Mucosa of rectum (tissue), 2 donors: Measurements from ENCODE around the gene NDC80.
A peak's percentile ranks its signal among the peaks of the same experiment; 100 is the strongest.

Experiments
- H3K27ac ChIP-seq, 2 donors: one replicate each; pipeline ENCODE4 v1.7.0; 2013; ENCODE audit warnings: inconsistent platforms in 2 of 2, low read depth in 2 of 2, low read length in 2 of 2
- H3K27me3 ChIP-seq, 2 donors: one replicate each; pipeline ENCODE4 v1.7.0; 2013; ENCODE audit warnings: low read length in 2 of 2; ENCODE audit not compliant: control insufficient read depth in 2 of 2, insufficient read depth in 2 of 2
- H3K36me3 ChIP-seq, 2 donors: one replicate each; pipeline ENCODE4 v1.7.0; 2013; ENCODE audit warnings: low read length in 2 of 2; ENCODE audit not compliant: control insufficient read depth in 2 of 2, insufficient read depth in 2 of 2
- H3K4me1 ChIP-seq, 2 donors: one replicate each; pipeline ENCODE4 v1.7.0; 2013; ENCODE audit warnings: low read length in 2 of 2, mild to moderate bottlenecking in 1 of 2; ENCODE audit not compliant: control insufficient read depth in 2 of 2, insufficient read depth in 2 of 2
- H3K4me3 ChIP-seq, 2 donors: one replicate each; pipeline ENCODE4 v1.7.0; 2013; ENCODE audit warnings: low read length in 2 of 2
- H3K9ac ChIP-seq, 2 donors: one replicate each; pipeline ENCODE4 v1.7.0; 2013; ENCODE audit warnings: low read length in 2 of 2, low read depth in 1 of 2, mild to moderate bottlenecking in 1 of 2
- H3K9me3 ChIP-seq, 2 donors: one replicate each; pipeline ENCODE4 v1.7.0; 2013; ENCODE audit warnings: low read length in 2 of 2; ENCODE audit not compliant: control insufficient read depth in 2 of 2
- donor health status: healthy.
- donor health status: Normal muscosa, but diverticular disease.

The NDC80 gene

DNA sequence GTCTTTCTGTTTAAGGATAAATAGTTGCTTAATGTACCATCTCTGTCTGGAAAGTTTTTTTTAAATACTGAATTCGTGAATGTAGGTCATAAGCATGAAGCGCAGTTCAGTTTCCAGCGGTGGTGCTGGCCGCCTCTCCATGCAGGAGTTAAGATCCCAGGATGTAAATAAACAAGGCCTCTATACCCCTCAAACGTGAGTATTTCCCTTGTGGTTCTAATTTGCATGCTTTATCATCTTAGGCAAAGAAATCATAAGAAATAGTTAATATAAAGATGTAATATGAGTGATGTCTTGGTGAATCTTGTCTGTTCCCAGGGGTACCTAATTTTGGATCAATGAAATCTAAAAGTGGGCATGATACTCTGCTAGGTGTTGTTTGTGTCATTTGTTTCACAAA lies 1.5 kb downstream of the NDC80 start:
- Histone ChIP-seq H3K4me3 (peak overlapping the region in 1 of 2 donors; percentile 95), H3K9ac (no peak overlapping the region), H3K4me1 (peaks cover 7 to 17% of the 10 kb centered on the region in 2 donors)

DNA sequence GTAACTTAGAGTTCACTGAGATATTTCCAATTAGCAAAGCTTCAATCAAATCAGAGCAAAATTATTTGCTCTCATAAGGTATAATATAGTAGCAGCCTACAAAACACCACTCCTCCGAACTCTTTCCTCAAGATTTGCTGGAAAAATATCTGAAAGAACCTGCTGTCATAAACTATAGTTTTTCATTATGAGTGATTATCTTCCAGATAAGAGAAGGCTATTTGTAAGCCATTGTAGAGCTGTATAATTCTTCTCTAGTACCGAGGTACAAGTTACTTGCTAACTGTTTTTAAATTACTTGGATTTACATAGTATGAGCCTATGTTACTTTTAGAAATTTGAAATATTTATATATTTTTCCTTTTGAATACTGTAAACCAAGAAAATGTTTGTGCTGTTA lies 2.1 kb downstream of the NDC80 start:
- Histone ChIP-seq H3K9me3 (no peaks in the 10 kb centered on the region), H3K4me3 (no peak overlapping the region), H3K27ac (no peak overlapping the region), H3K4me1 (peaks cover 7 to 17% of the 10 kb centered on the region in 2 donors), H3K36me3 (no peaks in the 10 kb centered on the region), H3K27me3 (no peaks in the 10 kb centered on the region), H3K9ac (no peak overlapping the region)

More for the DNA sequence above, 1.5 kb downstream of the NDC80 start:
- Histone ChIP-seq H3K27me3 (no peaks in the 10 kb centered on the region), H3K9me3 (no peaks in the 10 kb centered on the region), H3K27ac (no peak overlapping the region), H3K36me3 (no peaks in the 10 kb centered on the region)

DNA sequence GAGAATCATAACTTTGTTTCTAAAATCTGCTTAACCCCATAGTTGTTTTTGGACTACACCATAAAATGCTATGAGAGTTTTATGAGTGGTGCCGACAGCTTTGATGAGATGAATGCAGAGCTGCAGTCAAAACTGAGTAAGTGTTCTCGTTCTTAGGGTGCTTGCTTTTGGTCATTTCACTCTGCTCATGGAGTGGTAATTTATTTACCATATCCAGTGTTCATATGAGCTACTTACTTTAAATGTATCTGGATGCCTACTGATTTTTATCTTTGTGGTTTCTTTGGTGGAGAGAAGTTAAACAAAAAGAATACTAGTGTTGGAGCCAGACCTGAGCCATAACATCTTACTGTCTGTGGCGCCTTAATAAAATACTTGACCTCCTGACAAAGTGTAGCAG lies 16.4 kb downstream of the NDC80 start:
- no peaks in the 10 kb centered on the region for H3K9me3 ChIP-seq
- H3K4me3 ChIP-seq: no peak overlapping the region
- H3K27ac ChIP-seq: no peak overlapping the region
- H3K36me3 ChIP-seq: peaks cover 0 to 3% of the 10 kb centered on the region in 2 donors
- no peak overlapping the region for H3K9ac ChIP-seq
- no peaks in the 10 kb centered on the region for H3K27me3 ChIP-seq
- H3K4me1 ChIP-seq: no peaks in the 10 kb centered on the region

DNA sequence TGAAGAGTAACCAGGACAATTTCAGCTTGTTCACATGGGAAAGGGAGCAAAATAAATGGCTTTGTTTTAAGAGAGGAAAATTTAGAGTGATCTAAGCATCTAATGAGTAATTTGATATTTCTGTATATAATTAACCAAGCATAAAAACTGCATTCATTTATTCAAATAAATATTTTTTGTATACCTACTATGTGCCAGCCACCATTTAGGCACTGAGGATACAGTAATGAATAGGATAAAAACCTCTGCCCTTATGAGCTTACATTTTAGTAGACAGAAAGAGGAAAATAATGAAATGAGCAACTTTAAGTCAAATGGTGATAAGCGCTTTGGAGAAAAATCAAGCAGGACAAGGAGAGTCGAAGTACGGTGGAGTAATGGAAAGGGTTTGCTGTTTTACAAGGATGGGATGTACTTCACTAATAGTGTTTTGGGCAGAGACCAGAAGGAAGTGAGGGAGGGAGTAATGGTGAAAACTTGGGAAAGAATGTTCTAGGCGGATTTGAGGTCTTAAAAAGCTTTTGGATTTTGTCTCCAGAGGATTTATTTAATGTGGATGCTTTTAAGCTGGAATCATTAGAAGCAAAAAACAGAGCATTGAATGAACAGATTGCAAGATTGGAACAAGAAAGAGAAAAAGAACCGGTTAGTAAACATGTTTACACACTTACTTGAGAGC lies 17.4 kb downstream of the NDC80 start:
- Histone ChIP-seq H3K27me3 (no peaks in the 10 kb centered on the region), H3K4me3 (no peak overlapping the region), H3K36me3 (peaks cover 0 to 3% of the 10 kb centered on the region in 2 donors), H3K9me3 (no peaks in the 10 kb centered on the region), H3K27ac (no peak overlapping the region), H3K4me1 (no peaks in the 10 kb centered on the region), H3K9ac (no peak overlapping the region)

DNA sequence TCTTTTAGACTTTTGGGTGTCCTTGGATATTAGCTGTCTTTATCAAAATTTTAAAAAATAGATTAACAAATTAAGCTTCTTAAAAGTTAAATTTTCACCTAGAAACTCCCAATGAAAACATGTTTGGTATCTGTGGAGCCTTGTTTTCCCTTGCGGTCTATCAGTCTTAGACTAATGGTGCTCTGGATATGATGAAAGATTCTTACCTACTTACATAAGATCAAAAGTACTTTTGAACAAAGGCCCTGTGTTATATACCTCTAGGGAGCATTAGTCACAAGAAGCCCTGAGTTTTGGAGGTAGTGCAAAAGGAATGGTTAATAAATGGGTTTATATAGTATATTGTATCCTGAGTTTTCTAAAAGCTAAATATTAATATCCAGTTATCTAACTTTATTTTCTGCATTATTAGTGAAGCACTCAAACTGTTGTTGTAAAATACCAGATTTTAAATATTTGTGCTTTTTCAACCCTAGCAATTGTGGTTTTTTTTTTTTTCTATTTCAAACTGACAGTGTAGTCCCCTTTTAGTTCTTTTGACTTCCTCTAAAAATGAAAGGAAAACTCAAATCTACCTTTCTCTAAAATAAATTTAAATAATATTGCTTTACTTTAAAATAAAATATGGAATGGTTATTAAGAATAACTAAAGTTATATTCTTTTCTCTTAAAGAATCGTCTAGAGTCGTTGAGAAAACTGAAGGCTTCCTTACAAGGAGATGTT lies 18.1 kb downstream of the NDC80 start:
- peaks cover 0 to 3% of the 10 kb centered on the region in 2 donors for H3K36me3 ChIP-seq
- peak overlapping the region in 1 of 2 donors; percentile 11 for H3K27ac ChIP-seq
- H3K9ac ChIP-seq: no peak overlapping the region
- H3K27me3 ChIP-seq: no peaks in the 10 kb centered on the region
- no peaks in the 10 kb centered on the region for H3K9me3 ChIP-seq
- peak overlapping the region in 1 of 2 donors; percentile 6 for H3K4me3 ChIP-seq
- H3K4me1 ChIP-seq: no peaks in the 10 kb centered on the region

DNA sequence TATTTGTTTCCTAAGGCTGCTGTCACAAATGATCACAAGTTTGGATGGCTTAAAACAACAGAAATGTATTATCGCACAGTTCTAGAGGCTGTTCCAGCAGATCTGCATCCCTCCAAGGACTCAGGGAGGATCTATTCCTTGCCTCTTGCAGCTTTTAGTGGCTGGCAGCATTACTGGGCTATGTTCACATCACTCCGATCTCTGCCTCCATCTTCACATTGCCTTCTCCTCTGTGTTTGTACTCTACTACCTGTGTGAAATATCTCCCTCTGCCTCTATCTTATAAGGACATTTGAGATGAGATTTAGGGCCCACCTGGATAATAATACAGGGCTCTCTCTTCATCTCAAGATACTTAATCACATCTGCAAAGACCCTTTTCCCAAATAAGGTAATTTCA lies 18.9 kb downstream of the NDC80 start:
- H3K27ac ChIP-seq: peak overlapping the region in 1 of 2 donors; percentile 11

DNA sequence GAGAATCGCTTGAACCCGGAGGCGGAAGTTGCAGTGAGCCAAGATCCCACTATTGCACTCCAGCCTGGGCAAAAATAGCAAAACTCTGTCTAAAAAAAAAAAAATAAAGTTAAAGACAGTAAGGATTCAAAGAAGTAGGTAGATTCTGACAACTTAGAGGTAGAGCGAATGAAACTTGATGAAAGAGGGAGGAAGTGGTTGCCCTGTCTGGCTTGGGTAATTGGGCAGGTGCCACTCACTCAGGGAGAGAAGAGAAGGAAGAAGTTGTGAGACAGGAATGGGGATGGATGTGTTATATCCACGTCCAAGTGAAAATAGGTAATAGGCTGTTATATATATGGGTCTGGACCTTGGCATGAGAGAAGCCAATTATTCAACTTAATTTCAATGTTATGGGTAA lies 26.3 kb downstream of the NDC80 start:
- no peaks in the 10 kb centered on the region for H3K9me3 ChIP-seq
- H3K4me3 ChIP-seq: no peak overlapping the region
- H3K27me3 ChIP-seq: no peaks in the 10 kb centered on the region
- no peaks in the 10 kb centered on the region for H3K36me3 ChIP-seq
- H3K4me1 ChIP-seq: no peaks in the 10 kb centered on the region
- H3K9ac ChIP-seq: no peak overlapping the region
- H3K27ac ChIP-seq: no peak overlapping the region

More for the DNA sequence above, 18.9 kb downstream of the NDC80 start:
- Histone ChIP-seq H3K9me3 (no peaks in the 10 kb centered on the region), H3K36me3 (peaks cover 0 to 3% of the 10 kb centered on the region in 2 donors), H3K4me1 (no peaks in the 10 kb centered on the region), H3K27me3 (no peaks in the 10 kb centered on the region), H3K9ac (no peak overlapping the region), H3K4me3 (peak overlapping the region in 1 of 2 donors; percentile 6)

DNA sequence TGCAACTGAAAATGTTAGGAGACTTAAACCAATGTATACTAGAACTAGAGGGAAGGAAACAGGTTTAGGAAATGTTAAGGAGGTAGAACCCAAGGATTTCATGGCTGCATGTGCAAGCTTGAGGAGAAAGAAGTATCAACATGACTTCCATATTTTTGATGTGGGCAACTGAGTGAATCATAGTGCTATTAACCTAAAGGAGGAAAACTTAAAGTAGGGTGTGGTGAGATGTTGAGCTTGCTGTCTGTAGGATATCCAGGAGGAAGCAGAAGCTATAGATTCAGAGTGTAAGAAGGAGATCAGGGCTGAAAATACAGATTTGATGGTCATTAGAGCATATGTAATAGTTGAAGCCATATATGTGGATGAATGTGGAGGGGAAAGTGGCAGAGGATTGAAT lies 31.5 kb downstream of the NDC80 start:
- Histone ChIP-seq H3K9ac (no peak overlapping the region), H3K4me3 (no peak overlapping the region), H3K27me3 (no peaks in the 10 kb centered on the region)

DNA sequence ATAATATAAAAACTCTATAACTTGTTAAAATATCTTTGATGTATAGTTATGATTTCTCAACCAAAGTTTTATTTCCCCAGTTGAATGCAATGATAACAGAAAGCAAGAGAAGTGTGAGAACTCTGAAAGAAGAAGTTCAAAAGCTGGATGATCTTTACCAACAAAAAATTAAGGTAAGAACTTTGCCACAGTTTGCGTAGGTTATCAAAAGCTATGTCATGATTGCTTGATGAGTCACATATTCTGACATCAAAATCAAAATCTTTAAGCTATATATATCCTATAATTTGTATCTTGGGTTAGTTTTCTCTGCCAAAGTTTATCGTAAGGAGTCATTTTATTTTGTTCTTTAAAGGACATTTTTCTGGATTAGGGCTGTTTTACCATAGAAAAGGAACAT lies 35.0 kb downstream of the NDC80 start:
- Histone ChIP-seq H3K9me3 (no peaks in the 10 kb centered on the region), H3K9ac (peak overlapping the region in 1 of 2 donors; percentile 54), H3K27me3 (no peaks in the 10 kb centered on the region), H3K36me3 (no peaks in the 10 kb centered on the region), H3K4me1 (no peaks in the 10 kb centered on the region), H3K4me3 (no peak overlapping the region), H3K27ac (no peak overlapping the region)

More for the DNA sequence above, 31.5 kb downstream of the NDC80 start:
- Histone ChIP-seq H3K27ac (no peak overlapping the region), H3K4me1 (no peaks in the 10 kb centered on the region), H3K36me3 (no peaks in the 10 kb centered on the region), H3K9me3 (no peaks in the 10 kb centered on the region)

DNA sequence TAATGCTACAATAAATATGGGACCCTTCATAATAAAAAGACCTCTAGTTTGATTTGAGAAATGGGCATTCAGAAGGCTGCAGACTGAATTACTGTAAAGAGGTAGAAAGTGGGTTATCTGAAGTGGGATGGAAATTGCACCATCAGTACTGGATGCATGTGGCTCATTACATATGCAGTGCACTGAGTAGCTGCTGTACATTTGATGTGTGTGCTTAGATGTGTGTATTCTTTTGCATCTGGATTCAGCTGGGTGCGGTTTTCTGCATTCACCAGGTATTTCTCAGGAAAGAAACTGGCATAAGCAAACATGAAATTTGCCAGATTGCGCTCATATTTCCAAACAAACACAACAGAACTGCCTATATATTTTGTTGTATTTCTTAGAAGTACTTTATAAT lies 38.2 kb downstream of the NDC80 start:
- Histone ChIP-seq H3K9me3 (no peaks in the 10 kb centered on the region), H3K36me3 (no peaks in the 10 kb centered on the region), H3K4me1 (no peaks in the 10 kb centered on the region), H3K27ac (no peak overlapping the region), H3K9ac (no peak overlapping the region), H3K27me3 (no peaks in the 10 kb centered on the region), H3K4me3 (no peak overlapping the region)
